Heart left ventricle (tissue), 16 donors: ENCODE data around the gene FETUB. TPM values are rescaled to one million over a fixed set of nuclear protein-coding genes. Genes with fewer than 3 reads are reported as not detected.

Source experiments
- ATAC-seq, 4 donors: fragments of 200-7000 bp; cut with Tn5 transposase; one replicate each; pipeline ENCODE4 v1.9.1; 2020 to 2022; ENCODE audit warnings: moderate library complexity in 4 of 4, mild to moderate bottlenecking in 3 of 4, moderate number of reproducible peaks in 1 of 4
- DNase-seq, 5 donors: peaks; one replicate each; pipeline ENCODE4 v3.0.0-alpha.2; 2020
- H3K27ac ChIP-seq, 12 donors: fragments of 200-600 bp; sonication (generic) in 4 of 12; one replicate each; pipeline versions ENCODE4 v1.5.0 to v1.8.0; 2016 to 2022; ENCODE audit warnings: mild to moderate bottlenecking in 2 of 12
- H3K27me3 ChIP-seq, 9 donors: fragments of 200-600 bp; sonication (generic) in 2 of 9; one replicate each; pipeline versions ENCODE4 v1.5.1 to v1.8.0; 2016 to 2022; ENCODE audit warnings: mild to moderate bottlenecking in 3 of 9
- H3K36me3 ChIP-seq, 9 donors: fragments of 200-600 bp; sonication (generic) in 2 of 9; one replicate each; pipeline versions ENCODE4 v1.5.0 to v1.8.0; 2018 to 2022; ENCODE audit warnings: mild to moderate bottlenecking in 2 of 9
- H3K4me1 ChIP-seq, 12 donors: fragments of 200-600 bp; sonication (generic) in 4 of 12; one replicate each; pipeline versions ENCODE4 v1.5.0 to v1.8.0; 2016 to 2022; ENCODE audit warnings: mild to moderate bottlenecking in 3 of 12
- H3K4me3 ChIP-seq, 12 donors: fragments of 200-600 bp; sonication (generic) in 4 of 12; one replicate each; pipeline versions ENCODE4 v1.5.0 to v1.8.0; 2017 to 2022; ENCODE audit warnings: mild to moderate bottlenecking in 9 of 12, moderate library complexity in 4 of 12
- H3K9me3 ChIP-seq, 12 donors: fragments of 200-600 bp; sonication (generic) in 4 of 12; one replicate each; pipeline versions ENCODE4 v1.5.0 to v1.8.0; 2016 to 2022; ENCODE audit warnings: mild to moderate bottlenecking in 1 of 12
- CTCF ChIP-seq, 12 donors: fragments of 200-600 bp; sonication (generic) in 4 of 12; IDR thresholded peaks; one replicate each; pipeline versions ENCODE4 v1.5.0 to v1.8.0; 2018 to 2022; ENCODE audit warnings: antibody characterized with exemption in 12 of 12, mild to moderate bottlenecking in 5 of 12
- POLR2A ChIP-seq, 2 donors: fragments of 450-650 bp; IDR thresholded peaks; one replicate each; pipeline ENCODE4 v1.6.1; 2017; ENCODE audit warnings: antibody characterized with exemption in 2 of 2, mild to moderate bottlenecking in 2 of 2, moderate library complexity in 2 of 2
- WGBS, 4 donors: extraction: QIAGEN DNeasy Blood & Tissue Kit in 2 of 4; methylation state at CpG; one replicate each; pipeline versions ENCODE4 v1.1.5 to v1.1.7; 2013 to 2018; 5-methylcytosine and 5-hydroxymethylcytosine counted together
- intact Hi-C, 10 donors: fragments of 100-400 bp; cut with DNase I; formaldehyde crosslinking; loops; one replicate each; pipeline versions ENCODE4 v1.11.1 to v1.14.2; 2022
- polyA plus RNA-seq, 2 donors: library from polyadenylated mRNA; stranded (reverse); fragments of 200-250 nt; gene quantifications; one replicate each; pipeline ENCODE4 v1.2.3, GENCODE V29; 2013
- total RNA-seq, 9 donors: library from RNA; depleted of rRNA in 2 of 9; stranded (reverse); fragments of >200 nt in 2 of 9; fragmentation: NEBNext Ultra II Directional in 3 of 9; extraction: Animal tissue kit (Norgen Biotek cat#: 25700) in 3 of 9; gene quantifications; one replicate each; pipeline versions ENCODE4 v1.1.0 to v1.2.4, GENCODE V29; 2016 to 2023
- donor health status: ischemic (EF 13 %, LVEDD 7.1; RV severe dilation, severe dysfunction).
- donor health status: healthy with polysubstance abuse.
- donor health status: DM: no; HTN: yes; CAD: no.
- donor health status: DM: no; HTN: no; CAD: no.
- donor health status: ischemic (EF 25% LVEDD 6.9; RV normal size, moderate dysfunction).
- donor health status: ischemic (EF 25% LVEDD 5.7; RV mildly dilated, moderate dysfunction).
- donor health status: healthy.
- donor health status: DM: yes; HTN: yes; CAD: no.
- donor health status: ischemic (EF 35%, LVEDD 5.7; RV mildly dilated, moderate dysfunction).
- donor health status: nonischemic (EF 11% LVEDD 7.7; RV severe dilation, severe dysfunction).
- donor health status: DM: yes; HTN: yes; CAD: no.
- donor health status: PGD.
- donor health status: ischemic (EF 29% LVEDD 5.4; RV normal size, mild dysfunction).
- donor health status: nonischemic (EF 23%, LVEDD 6.1; RV moderate dilation, normal function).

Gene FETUB
- total and polyA plus RNA-seq, 11 donors = 0.14 TPM; not detected in 10

- DNase-seq = no peak
- WGBS, 4 donors = 82 to 85% (median 84%) methylated on average over 3 of the region's 3 CpGs
- Histone ChIP-seq H3K4me1 (peaks cover 0 to 18% (median 0%) of the 10 kb centered on the region in 12 donors), H3K9me3 (no peaks in the 10 kb centered on the region), H3K27me3 (no peaks in the 10 kb centered on the region), H3K27ac (no peak overlapping the region), H3K36me3 (no peaks in the 10 kb centered on the region), H3K4me3 (no peak overlapping the region)
- TF ChIP-seq CTCF (IDR thresholded peaks at IDR 0.05) = no peak
- TF ChIP-seq POLR2A (IDR thresholded peaks at IDR 0.05) = no peak
- no peak for ATAC-seq
- intact Hi-C loops = no loop called here
Observed at GRCh38 chr3:186693843-186694242, 53.6 kb downstream of the FETUB start.

- DNase-seq = no peak
- no peaks in the 10 kb centered on the region for H3K36me3 ChIP-seq
- WGBS, 4 donors = 75 to 87% (median 80%) methylated on average over 6 of the region's 6 CpGs
- no peaks in the 10 kb centered on the region for H3K9me3 ChIP-seq
- peaks cover 0 to 18% (median 0%) of the 10 kb centered on the region in 12 donors for H3K4me1 ChIP-seq
- ATAC-seq = no peak
- H3K4me3 ChIP-seq = no peak overlapping the region
- intact Hi-C loops = no loop called here
- H3K27me3 ChIP-seq = no peaks in the 10 kb centered on the region
- no peak overlapping the region for H3K27ac ChIP-seq
- TF ChIP-seq POLR2A (IDR thresholded peaks at IDR 0.05) (no peak), CTCF (IDR thresholded peaks at IDR 0.05) (no peak)
Observed at GRCh38 chr3:186694288-186695032, 54.3 kb downstream of the FETUB start.

- no peak overlapping the region for H3K4me3 ChIP-seq
- 78 to 92% (median 89%) methylated on average over 2 of the region's 2 CpGs for WGBS, 4 donors
- no peak for ATAC-seq
Observed at GRCh38 chr3:186696522-186696921, 56.3 kb downstream of the FETUB start.

More at GRCh38 chr3:186696522-186696921, 56.3 kb downstream of the FETUB start:
- H3K9me3 ChIP-seq = no peaks in the 10 kb centered on the region
- TF ChIP-seq CTCF (IDR thresholded peaks at IDR 0.05) (no peak), POLR2A (IDR thresholded peaks at IDR 0.05) (no peak)
- H3K36me3 ChIP-seq = no peaks in the 10 kb centered on the region
- no peak for DNase-seq
- no peaks in the 10 kb centered on the region for H3K27me3 ChIP-seq
- peak overlapping the region in 2 of 12 donors; percentile 53 to 71 for H3K27ac ChIP-seq
- intact Hi-C loops = loop anchor here in 1 of 10 donors (2.0 kb wide), 1 partner anchor 56 kb away; the partner anchor contains the start of gene FETUB
- peaks cover 0 to 24% (median 2%) of the 10 kb centered on the region in 12 donors for H3K4me1 ChIP-seq
